Lung (tissue), 16 donors: ENCODE data around the gene ANKRD52. TPM values are rescaled to one million over a fixed set of nuclear protein-coding genes. Genes with fewer than 3 reads are reported as not detected.

Source experiments
- ATAC-seq: fragments of 200-7000 bp; cut with Tn5 transposase; one replicate; pipeline ENCODE4 v1.9.1; 2020; ENCODE audit warnings: moderate number of reproducible peaks; ENCODE audit not compliant: insufficient read depth, low FRiP score
- DNase-seq, 3 donors: peaks; one replicate each; pipeline ENCODE4 v3.0.0-alpha.2; 2013 to 2017
- H3K27ac ChIP-seq, 2 donors: one replicate each; pipeline ENCODE4 v1.5.1; 2013; ENCODE audit warnings: mild to moderate bottlenecking in 2 of 2, moderate library complexity in 2 of 2, control low read depth in 1 of 2, inconsistent platforms in 1 of 2, low read depth in 1 of 2, low read length in 1 of 2
- H3K27me3 ChIP-seq, 3 donors: one replicate each; pipeline ENCODE4 v1.5.1; 2013; ENCODE audit warnings: low read length in 2 of 3; ENCODE audit not compliant: control insufficient read depth in 3 of 3, insufficient read depth in 3 of 3
- H3K36me3 ChIP-seq, 4 donors: one replicate each; pipeline ENCODE4 v1.5.1; 2013; ENCODE audit warnings: low read length in 4 of 4, mild to moderate bottlenecking in 1 of 4, moderate library complexity in 1 of 4; ENCODE audit not compliant: control insufficient read depth in 4 of 4, insufficient read depth in 4 of 4
- H3K4me1 ChIP-seq, 5 donors: one replicate each; pipeline ENCODE4 v1.5.1; 2013; ENCODE audit warnings: low read length in 5 of 5, mild to moderate bottlenecking in 2 of 5, moderate library complexity in 1 of 5; ENCODE audit not compliant: control insufficient read depth in 5 of 5, insufficient read depth in 5 of 5
- H3K4me3 ChIP-seq: one replicate; pipeline ENCODE4 v1.5.1; 2013; ENCODE audit warnings: mild to moderate bottlenecking, control low read depth, moderate library complexity
- H3K9ac ChIP-seq, 2 donors: one replicate each; pipeline ENCODE4 v1.5.1; 2013; ENCODE audit warnings: low read length in 2 of 2, control low read depth in 1 of 2; ENCODE audit not compliant: insufficient read depth in 1 of 2
- H3K9me3 ChIP-seq, 4 donors: one replicate each; pipeline ENCODE4 v1.5.1; 2013; ENCODE audit warnings: low read length in 3 of 4, mild to moderate bottlenecking in 1 of 4, moderate library complexity in 1 of 4; ENCODE audit not compliant: control insufficient read depth in 4 of 4, insufficient read depth in 3 of 4
- CTCF ChIP-seq: IDR thresholded peaks from 2 replicates; pipeline ENCODE4 v1.5.1; 2012; ENCODE audit warnings: mild to moderate bottlenecking; ENCODE audit errors: control extremely low read depth, extremely low read depth
- WGBS, 2 donors: extraction: QIAGEN DNeasy Blood & Tissue Kit; methylation state at CpG; one replicate each; pipeline ENCODE4 v1.1.7; 2013; 5-methylcytosine and 5-hydroxymethylcytosine counted together
- long read RNA-seq, 5 donors: transcript quantifications; one replicate each; lab custom pipeline, GENCODE V29; 2026
- polyA plus RNA-seq, 2 donors: library from polyadenylated mRNA; stranded (reverse); fragments of 200-250 nt; gene quantifications; one replicate each; pipeline ENCODE4 v1.2.1, GENCODE V29; 2013
- total RNA-seq, 2 donors: library from RNA; depleted of rRNA in 1 of 2; stranded (reverse); fragments of >200 nt in 1 of 2; gene quantifications; one replicate each; pipeline ENCODE4 v1.2.1, GENCODE V29; 2014 to 2021
- donor health status: control.
- donor health status: control.
- donor health status: Bipolar disorder and iron deficiency.
- donor health status: healthy.
- donor health status: DM: yes; HTN: yes; CAD: no.

Gene ANKRD52
- total RNA-seq, result 10 to 100 TPM; 25.9 to 38.1 TPM
- 1 to 10 TPM; 9.2 to 9.9 TPM for polyA plus RNA-seq
- long read RNA-seq, donor 1, full-length matches to known transcripts, result 4 of 4 reads
- long read RNA-seq, donor 1, partial matches to known transcripts, result 0 of 4 reads
- long read RNA-seq, donor 1, other reads (novel, unspliced or antisense), result 0 of 4 reads
- long read RNA-seq, donor 2, result 0 reads
- long read RNA-seq, donor 3, result 0 reads
- long read RNA-seq, donor 4, partial matches to known transcripts, result 8 of 8 reads
- long read RNA-seq, donor 4, other reads (novel, unspliced or antisense), result 0 of 8 reads
- long read RNA-seq, donor 5, full-length matches to known transcripts, result 4 of 4 reads
- long read RNA-seq, donor 5, partial matches to known transcripts, result 0 of 4 reads
- long read RNA-seq, donor 5, other reads (novel, unspliced or antisense), result 0 of 4 reads

GRCh38 chr12:56258068-56258819, at the start of gene ANKRD52:
Gene ANKRD52, minus strand, starts transcription at chr12:56258384. Its CDS starts 115 bp downstream, at chr12:56258269.
- Histone ChIP-seq H3K27me3 (no peaks in the 10 kb centered on the region), H3K4me3 (peak within 1 kb of the TSS; percentile 98), H3K27ac (peak within 1 kb of the TSS; percentile 95 to 97), H3K9me3 (no peaks in the 10 kb centered on the region), H3K4me1 (peaks cover 0 to 21% (median 8%) of the 10 kb centered on the region in 5 donors), H3K9ac (peak within 1 kb of the TSS; percentile 48 to 85), H3K36me3 (peaks cover 11 to 36% (median 26%) of the 10 kb centered on the region in 4 donors)
- TF ChIP-seq CTCF, result peak; percentile 58
- WGBS, 2 donors, result 0 to 1% methylated on average over 49 to 78 of the region's 78 CpGs
- ATAC-seq (peak; percentile 97), DNase-seq (peak; percentile 83 to 92 (median 91))

- no peak overlapping the region for H3K27ac ChIP-seq
- H3K9me3 ChIP-seq, result no peaks in the 10 kb centered on the region
- H3K4me1 ChIP-seq, result no peaks in the 10 kb centered on the region
- WGBS, 2 donors, result 91 to 95% methylated on average over 7 of the region's 7 CpGs
- peaks cover 9 to 41% (median 13%) of the 10 kb centered on the region in 4 donors for H3K36me3 ChIP-seq
- ATAC-seq (no peak), DNase-seq (no peak)
- no peak overlapping the region for H3K4me3 ChIP-seq
- H3K27me3 ChIP-seq, result no peaks in the 10 kb centered on the region
- no peak for TF ChIP-seq CTCF
- H3K9ac ChIP-seq, result no peak overlapping the region
Observed at GRCh38 chr12:56307221-56307965, 49.2 kb upstream of the ANKRD52 start.

DNA sequence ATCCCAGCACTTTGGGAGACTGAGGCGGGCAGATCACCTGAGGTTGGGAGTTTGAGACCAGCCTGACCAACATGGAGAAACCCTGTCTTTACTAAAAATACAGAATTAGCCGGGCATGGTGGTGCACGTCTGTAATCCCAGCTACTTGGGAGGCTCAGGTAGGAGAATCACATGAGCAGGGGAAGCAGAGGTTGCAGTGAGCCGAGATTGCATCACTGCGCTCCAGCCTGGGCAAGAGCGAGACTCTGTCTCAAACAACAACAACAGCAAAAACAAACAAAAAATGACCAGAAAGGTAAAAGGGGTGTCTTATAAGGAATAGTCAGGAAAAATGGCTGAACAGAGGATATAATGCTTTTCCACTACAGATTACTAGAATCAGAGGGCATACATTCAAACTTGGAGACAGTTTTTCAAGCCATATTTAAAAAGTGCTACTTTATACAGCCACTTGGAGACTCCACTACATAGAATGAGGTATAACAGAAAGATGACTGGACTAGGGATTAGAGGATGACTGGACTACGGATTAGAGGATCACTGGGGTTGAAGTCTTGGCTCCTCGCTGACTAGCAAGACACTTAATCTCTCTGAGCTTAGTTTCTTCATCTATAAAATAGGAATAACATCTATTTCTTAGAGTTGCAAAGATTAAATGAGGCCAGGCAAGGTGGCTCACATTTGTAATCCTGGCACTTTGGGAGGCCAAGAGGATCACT, 46.8 kb upstream of the ANKRD52 start:
- no peak for TF ChIP-seq CTCF
- no peaks in the 10 kb centered on the region for H3K27me3 ChIP-seq
- no peak overlapping the region for H3K4me3 ChIP-seq
- ATAC-seq, result no peak
- 83 to 93% methylated on average over 8 of the region's 8 CpGs for WGBS, 2 donors
- DNase-seq, result no peak
- no peak overlapping the region for H3K27ac ChIP-seq
- H3K36me3 ChIP-seq, result peaks cover 8 to 28% (median 10%) of the 10 kb centered on the region in 4 donors
- no peaks in the 10 kb centered on the region for H3K9me3 ChIP-seq
- H3K4me1 ChIP-seq, result peaks cover 0 to 8% (median 0%) of the 10 kb centered on the region in 5 donors
- H3K9ac ChIP-seq, result no peak overlapping the region
